GM21423 (cell line): Measurements from ENCODE around the gene CEACAM5.
"Not testable (repeated sequence)": the region's sequence is repeated elsewhere in the genome, so short reads cannot be mapped to it uniquely, and the experiment has no call there.

ENCODE experiments used
- ATAC-seq: cut with Tn5 transposase; IDR thresholded peaks from one replicate; pipeline ENCODE4 v1.9.1; 2021; ENCODE audit warnings: mild to moderate bottlenecking, moderate library complexity; ENCODE audit not compliant: unreplicated experiment

CEACAM5 gene

GRCh38 chr19:41740415-41741243, 32.2 kb downstream of the CEACAM5 start:
- no peak for ATAC-seq

GRCh38 chr19:41741244-41741554, 32.8 kb downstream of the CEACAM5 start:
- ATAC-seq: no peak

- no peak for ATAC-seq
Measured at GRCh38 chr19:41744850-41745249, 36.4 kb downstream of the CEACAM5 start.

DNA sequence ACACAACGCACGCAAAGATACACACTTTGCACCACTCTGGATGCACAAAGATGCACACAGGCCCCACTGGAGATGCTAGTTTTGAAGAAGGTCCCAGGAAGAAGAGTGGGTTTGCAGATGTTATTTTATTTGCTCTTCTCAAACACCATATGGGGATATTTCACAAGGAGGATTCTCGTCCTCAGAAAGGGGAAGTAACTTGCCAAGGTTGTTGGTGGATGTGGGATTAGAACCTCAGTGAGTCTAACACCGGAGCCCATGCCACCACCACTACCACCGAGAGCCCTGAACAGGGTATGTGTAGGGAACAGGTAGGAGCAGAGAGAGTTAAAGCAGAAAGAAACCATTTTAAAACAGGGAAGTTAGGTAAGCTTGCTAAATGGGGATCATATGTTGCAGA, 37.3 kb downstream of the CEACAM5 start:
- no peak for ATAC-seq

DNA sequence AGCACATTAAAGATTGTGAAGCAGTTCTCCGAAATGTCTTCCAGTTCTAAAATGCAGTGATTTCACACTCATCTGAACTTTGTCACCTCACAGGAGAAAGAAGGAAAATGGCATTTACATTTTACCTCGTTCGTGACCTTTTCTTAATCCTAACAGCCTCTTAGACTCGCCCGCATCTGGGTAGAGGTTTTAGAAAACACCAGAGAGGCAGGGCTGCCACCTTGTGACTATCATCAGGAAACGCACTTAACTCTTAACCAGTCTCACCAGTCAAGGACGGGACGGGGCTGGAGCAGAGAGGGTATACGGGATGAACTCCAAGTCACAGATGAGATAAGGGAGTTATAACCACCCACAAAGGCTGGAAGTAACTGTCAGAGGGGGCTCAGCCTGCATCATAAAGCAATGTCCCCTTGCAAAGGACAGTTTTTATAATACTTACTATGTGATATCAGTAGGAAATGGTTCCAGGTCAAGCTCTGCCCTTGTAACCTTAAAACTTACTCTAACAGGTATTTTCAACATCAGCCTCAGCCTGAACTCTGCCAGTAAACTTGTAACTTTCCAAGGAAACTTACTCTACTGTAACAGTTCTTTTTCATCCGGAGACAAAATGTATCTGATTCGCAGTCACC, 38.3 kb downstream of the CEACAM5 start:
- ATAC-seq: no peak

DNA sequence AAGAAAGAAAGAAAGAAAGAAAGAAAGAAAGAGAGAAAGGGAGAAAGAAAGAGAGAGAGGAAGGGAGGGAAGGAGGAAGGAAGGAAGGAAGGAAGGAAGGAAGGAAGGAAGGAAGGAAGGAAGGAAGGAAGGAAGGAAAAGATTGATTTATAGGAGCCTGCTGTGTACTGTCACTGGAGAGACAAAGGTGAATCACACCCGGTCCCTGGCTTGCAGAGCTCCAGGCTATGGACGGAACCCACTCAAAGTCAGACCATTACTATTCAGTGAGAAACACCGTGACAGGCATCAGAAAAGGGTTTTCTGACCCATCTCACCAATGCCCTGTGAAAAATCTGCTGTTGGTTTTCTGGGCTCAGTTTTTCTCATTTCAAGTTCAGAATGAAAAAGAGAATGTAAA, 39.6 kb downstream of the CEACAM5 start:
- no peak for ATAC-seq

DNA sequence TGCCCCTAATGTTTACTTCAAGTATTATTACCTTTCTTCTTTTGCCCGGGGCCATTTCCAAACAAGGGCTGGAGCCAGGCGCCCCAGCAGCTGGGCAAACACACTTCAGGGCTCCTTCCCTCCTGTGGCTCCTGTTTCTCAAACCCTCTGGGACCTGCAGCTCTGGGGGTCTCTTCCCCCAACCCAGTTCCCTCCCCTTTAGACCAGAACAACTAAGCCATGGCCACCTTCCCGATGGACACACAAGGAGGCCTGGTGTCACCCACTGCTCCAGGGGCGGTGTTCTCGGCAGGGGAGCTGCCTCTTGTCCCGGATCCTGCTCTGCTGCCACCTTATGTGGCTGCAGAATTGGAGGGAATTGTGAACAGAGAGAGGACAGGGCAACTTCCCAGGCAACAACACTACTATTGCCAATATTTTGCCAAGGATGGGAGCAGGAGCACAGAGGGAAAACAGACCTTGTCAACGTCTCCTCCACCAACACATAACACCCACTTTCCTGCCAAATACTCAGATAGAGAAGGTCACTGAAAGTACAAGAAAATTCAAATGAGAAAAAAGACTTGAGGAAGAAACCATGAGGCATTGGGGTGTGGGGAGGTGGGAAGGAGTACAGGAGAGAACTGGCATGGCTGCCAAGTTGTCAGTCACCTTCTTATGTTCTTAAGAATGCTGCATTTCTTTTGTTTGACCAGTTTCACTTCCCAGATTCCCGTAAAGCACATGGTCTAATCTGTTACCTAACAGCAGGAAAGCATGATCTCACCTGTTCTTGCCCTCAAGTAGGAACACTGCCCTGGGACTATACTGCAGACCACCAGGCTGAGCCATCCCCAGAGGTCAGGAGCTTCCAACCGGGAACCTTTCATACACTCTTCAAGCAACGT, 42.1 kb downstream of the CEACAM5 start:
- ATAC-seq: not testable (repeated sequence)

GRCh38 chr19:41753159-41753558, 44.7 kb downstream of the CEACAM5 start:
- no peak for ATAC-seq

GRCh38 chr19:41753936-41754529, 45.6 kb downstream of the CEACAM5 start:
- no peak for ATAC-seq

GRCh38 chr19:41755328-41755913, 47.0 kb downstream of the CEACAM5 start, which contains the start of gene CEACAM6:
Gene CEACAM6, plus strand, starts transcription at chr19:41755530. Its CDS starts 109 bp downstream, at chr19:41755639.
- ATAC-seq: no peak

- no peak for ATAC-seq
Measured at GRCh38 chr19:41758846-41759245, 50.4 kb downstream of the CEACAM5 start.

GRCh38 chr19:41767115-41767514, 58.7 kb downstream of the CEACAM5 start:
- ATAC-seq: no peak

DNA sequence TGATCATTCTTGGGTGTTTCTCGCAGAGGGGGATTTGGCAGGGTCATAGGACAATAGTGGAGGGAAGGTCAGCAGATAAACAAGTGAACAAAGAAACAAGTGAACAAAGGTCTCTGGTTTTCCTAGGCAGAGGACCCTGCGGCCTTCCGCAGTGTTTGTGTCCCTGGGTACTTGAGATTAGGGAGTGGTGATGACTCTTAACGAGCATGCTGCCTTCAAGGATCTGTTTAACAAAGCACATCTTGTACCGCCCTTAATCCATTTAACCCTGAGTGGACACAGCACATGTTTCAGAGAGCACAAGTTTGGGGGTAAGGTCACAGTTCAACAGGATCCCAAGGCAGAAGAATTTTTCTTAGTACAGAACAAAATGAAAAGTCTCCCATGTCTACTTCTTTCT, 59.7 kb downstream of the CEACAM5 start:
- ATAC-seq: not testable (repeated sequence)

- ATAC-seq: no peak
Measured at GRCh38 chr19:41769608-41770007, 61.2 kb downstream of the CEACAM5 start.

- ATAC-seq: no peak
Measured at GRCh38 chr19:41771410-41771809, 63.0 kb downstream of the CEACAM5 start.

DNA sequence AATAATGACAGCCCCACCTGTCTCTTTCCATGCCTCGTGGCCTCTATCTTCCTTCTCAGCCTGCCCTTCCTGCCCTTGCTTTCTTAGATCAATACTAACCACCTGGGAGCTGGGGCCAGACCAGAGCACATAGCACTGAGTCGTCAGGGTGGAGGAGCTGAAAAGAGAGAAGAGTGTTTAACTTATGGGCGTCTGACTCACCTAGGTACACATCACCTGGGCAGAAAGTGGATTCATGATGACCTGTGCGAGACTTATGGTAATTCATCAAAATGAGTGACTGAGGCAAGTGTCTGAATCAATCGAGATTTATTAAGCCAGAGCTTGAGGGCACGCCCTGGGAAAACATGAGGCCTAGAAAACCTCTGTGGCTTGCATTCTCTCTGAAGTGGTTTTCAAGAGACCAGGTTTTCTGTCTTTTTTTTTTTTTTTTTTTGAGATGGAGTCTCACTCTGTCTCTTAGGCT, 66.1 kb downstream of the CEACAM5 start:
- no peak for ATAC-seq

- no peak for ATAC-seq
Measured at GRCh38 chr19:41776700-41777099, 68.3 kb downstream of the CEACAM5 start.
